Measurements from ENCODE around the gene PXK. TPM values are rescaled to one million over a fixed set of nuclear protein-coding genes. Genes with fewer than 3 reads are reported as not detected.

The PXK gene
- total RNA-seq, 2 experiments from 2014 or later: 68.7 to 125 TPM

DNA sequence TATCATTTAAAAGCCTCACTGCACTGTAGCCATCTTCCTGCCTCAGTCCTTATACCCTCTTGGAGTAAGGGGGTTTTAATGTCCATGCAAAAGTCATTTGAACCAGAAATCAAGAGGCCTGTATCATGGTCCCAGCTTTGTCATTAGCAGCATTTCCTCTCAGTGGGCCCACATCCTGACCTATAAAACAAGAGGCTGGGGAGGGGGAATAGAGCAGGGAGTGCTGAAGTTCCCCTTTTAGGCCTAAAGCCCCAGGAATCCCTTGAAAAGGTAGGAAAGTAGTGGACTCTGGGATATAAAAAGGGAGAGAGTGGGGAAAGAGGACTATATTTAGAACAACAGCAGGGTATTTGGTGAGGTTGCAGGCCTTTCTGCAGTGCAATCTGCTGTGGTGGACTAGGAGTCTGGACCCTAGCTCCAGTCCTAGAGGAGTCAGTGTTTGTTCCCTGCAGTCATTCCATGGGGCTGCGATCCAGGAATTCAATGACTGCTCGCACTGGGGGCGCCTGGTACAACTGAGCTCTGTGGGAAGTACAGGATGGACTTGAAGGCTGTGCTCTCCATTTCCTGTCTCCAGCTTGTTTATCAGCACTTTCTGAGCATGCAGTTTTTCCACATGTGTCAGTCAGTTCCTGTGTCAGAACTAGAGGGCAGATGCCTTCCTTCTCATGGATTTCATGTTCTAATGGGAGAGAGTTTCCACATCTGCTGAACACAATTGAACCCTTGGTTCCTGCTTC is 54.1 kb downstream of the PXK start:
- Histone ChIP-seq H3K4me1 (ENCODE audit: insufficient read depth, low read length, poor library complexity, severe bottlenecking) (peaks cover 43% of the 10 kb centered on the region), H4K20me1 (ENCODE audit: insufficient read depth, low read length) (peaks cover 17% of the 10 kb centered on the region; the same call in 1 of the 2 replicates), H3K9me3 (ENCODE audit: low read length) (no peaks in the 10 kb centered on the region), H3K4me3 (ENCODE audit: low read depth, low read length, poor library complexity, severe bottlenecking) (no peak overlapping the region), H3K36me3 (ENCODE audit: insufficient read depth, low read length) (peaks cover 91% of the 10 kb centered on the region), H3K9me2 (ENCODE audit: insufficient read depth, low read length) (no peaks in the 10 kb centered on the region), H3K4me2 (ENCODE audit: low read length) (no peak overlapping the region; the same call in 1 of the 2 replicates), H2AFZ (ENCODE audit: low read length) (no peak overlapping the region), H3K79me2 (ENCODE audit: insufficient read depth, low read depth, low read length) (peaks cover 19% of the 10 kb centered on the region; the same call in 1 of the 2 replicates), H3K27ac (ENCODE audit: low read depth, low read length, poor library complexity, severe bottlenecking) (peak overlapping the region; percentile 35)
- BruUV-seq (replicated peaks): no TSS peak
- POLR2A ChIA-PET: interaction anchor here (1.4 kb wide), 1 partner anchor 9 kb away, joined by 4 read pairs; no protein-coding TSS in a partner anchor
- DNase-seq (ENCODE audit: low spot score): no peak
- no peak for TF ChIP-seq EZH2phosphoT487 (IDR thresholded peaks at IDR 0.05; ENCODE audit: borderline replicate concordance, low read depth, low read length)
- TF ChIP-seq, protein P1, sequence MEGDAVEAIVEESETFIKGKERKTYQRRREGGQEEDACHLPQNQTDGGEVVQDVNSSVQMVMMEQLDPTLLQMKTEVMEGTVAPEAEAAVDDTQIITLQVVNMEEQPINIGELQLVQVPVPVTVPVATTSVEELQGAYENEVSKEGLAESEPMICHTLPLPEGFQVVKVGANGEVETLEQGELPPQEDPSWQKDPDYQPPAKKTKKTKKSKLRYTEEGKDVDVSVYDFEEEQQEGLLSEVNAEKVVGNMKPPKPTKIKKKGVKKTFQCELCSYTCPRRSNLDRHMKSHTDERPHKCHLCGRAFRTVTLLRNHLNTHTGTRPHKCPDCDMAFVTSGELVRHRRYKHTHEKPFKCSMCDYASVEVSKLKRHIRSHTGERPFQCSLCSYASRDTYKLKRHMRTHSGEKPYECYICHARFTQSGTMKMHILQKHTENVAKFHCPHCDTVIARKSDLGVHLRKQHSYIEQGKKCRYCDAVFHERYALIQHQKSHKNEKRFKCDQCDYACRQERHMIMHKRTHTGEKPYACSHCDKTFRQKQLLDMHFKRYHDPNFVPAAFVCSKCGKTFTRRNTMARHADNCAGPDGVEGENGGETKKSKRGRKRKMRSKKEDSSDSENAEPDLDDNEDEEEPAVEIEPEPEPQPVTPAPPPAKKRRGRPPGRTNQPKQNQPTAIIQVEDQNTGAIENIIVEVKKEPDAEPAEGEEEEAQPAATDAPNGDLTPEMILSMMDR (conservative IDR thresholded peaks at IDR 0.05; ENCODE audit: low read length): no peak
- intact Hi-C loops (cut with micrococcal nuclease; ENCODE audit: unreplicated experiment): no loop called here
- CTCF ChIA-PET (ENCODE audit: unreplicated experiment): no interaction called here

DNA sequence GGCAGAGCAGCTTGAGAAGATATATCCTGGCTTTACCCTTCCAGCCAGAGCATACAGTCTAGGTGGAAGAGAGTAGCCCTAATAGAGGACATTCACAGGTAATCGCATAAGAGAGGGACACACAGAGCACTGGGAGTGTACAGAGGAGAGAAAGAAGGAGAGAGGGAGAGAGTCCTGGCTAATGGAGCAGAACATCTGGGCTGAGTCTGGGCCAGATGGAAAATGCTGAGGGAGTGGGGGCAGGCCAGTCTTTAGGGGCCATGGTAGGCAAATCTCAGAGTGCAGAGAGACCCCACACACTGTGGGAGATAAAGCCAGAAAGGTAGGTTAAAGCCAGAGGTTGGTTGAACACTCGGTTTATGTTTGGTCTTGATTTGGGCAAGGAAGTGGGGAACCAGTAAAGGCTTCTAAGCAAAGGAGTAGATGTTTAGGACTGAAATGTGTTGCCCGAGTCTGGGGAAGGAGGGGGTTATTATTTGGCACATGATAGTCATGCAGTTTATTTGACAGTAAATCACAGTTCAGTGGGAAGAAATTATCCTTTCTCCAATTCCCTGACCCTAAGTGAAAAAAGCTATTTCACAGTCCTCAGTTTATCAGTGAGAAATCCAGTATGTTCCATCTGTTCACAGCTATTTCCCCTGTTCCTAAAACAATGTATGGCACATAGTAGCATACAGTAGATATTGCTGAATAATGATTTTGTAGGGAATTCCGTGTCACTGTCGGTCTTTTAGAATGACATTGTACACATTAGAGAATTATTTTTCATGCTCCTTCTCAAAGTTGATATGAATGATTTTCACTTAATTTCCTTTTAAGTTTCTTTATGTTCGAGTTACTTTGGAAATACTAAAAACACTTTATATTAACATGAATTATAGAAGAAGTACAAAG is 55.2 kb downstream of the PXK start:
- POLR2A ChIA-PET: interaction anchor here (0.9 to 1.9 kb wide), 7 partner anchors 10 to 53 kb away, joined by 3 to 10 read pairs (median 4); no protein-coding TSS in a partner anchor
- BruUV-seq (replicated peaks): no TSS peak
- Histone ChIP-seq H2AFZ (ENCODE audit: low read length) (no peak overlapping the region), H3K4me1 (ENCODE audit: insufficient read depth, low read length, poor library complexity, severe bottlenecking) (peaks cover 43% of the 10 kb centered on the region), H3K4me2 (ENCODE audit: low read length) (peak overlapping the region; percentile 66), H4K20me1 (ENCODE audit: insufficient read depth, low read length) (peaks cover 17% of the 10 kb centered on the region; the same call in 1 of the 2 replicates), H3K9me2 (ENCODE audit: insufficient read depth, low read length) (no peaks in the 10 kb centered on the region), H3K79me2 (ENCODE audit: insufficient read depth, low read depth, low read length) (peaks cover 19% of the 10 kb centered on the region; the same call in 1 of the 2 replicates), H3K36me3 (ENCODE audit: insufficient read depth, low read length) (peaks cover 92% of the 10 kb centered on the region), H3K4me3 (ENCODE audit: low read depth, low read length, poor library complexity, severe bottlenecking) (no peak overlapping the region), H3K27ac (ENCODE audit: low read depth, low read length, poor library complexity, severe bottlenecking) (peak overlapping the region; percentile 35), H3K9me3 (ENCODE audit: low read length) (no peaks in the 10 kb centered on the region)
- no peak for DNase-seq (ENCODE audit: low spot score)
- CTCF ChIA-PET (ENCODE audit: unreplicated experiment): no interaction called here
- intact Hi-C loops (cut with micrococcal nuclease; ENCODE audit: unreplicated experiment): no loop called here
- no peak for TF ChIP-seq EZH2phosphoT487 (IDR thresholded peaks at IDR 0.05; ENCODE audit: borderline replicate concordance, low read depth, low read length)
- TF ChIP-seq, protein P1 (conservative IDR thresholded peaks at IDR 0.05; ENCODE audit: low read length): no peak

Data from OCI-LY7 (cell line).